GM19372 (cell line): ENCODE results near the gene EMC1.
"Not testable (repeated sequence)": the region's sequence is repeated elsewhere in the genome, so short reads cannot be mapped to it uniquely, and the experiment has no call there.

Source experiments
- ATAC-seq: cut with Tn5 transposase; IDR thresholded peaks from one replicate; pipeline ENCODE4 v1.9.1; 2021; ENCODE audit warnings: mild to moderate bottlenecking, low read depth, moderate library complexity; ENCODE audit not compliant: unreplicated experiment

Gene EMC1

DNA sequence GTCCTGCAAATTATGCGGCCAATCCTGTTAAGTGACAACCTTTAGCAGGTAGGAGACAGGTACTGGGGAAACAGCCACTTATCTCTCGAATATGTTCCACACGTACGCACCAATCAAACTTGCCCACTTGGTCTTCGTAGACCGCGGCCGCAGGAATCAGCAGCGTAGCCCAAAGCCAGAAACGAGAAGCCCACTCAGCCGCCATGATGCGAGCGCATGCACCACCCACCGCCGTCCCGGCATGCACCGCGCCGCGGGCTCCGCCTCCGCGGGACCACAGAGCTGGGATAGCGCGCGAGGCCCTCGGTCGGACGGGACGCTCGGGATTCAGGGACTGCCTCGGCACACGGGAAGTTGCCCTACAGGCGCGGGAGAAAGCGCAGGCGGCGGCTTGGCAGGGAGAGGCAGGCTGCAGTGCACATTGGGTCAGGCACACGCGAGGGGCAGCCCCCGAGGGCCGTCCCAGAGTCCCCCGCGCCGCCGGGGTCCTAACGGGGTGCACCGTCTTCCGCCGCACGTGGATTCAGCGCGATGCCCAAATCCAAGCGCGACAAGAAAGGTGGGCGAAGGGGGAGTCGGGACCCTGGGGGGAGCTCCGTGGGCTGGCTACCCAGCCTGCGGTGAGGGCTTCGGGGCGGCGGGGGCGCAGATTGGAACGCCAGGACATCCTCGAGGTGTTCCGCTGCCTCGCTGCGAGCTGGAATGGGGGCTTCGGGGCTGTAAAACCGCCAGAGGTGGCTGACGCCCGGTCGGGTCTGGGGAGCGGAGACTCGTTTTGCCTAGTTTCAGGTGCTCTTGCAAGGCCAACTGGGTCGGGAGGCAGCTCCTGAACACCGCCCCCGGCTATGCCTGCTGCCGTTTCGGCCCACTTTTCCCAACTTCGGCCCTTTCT lies at the start of gene EMC1, which contains the start of gene MRTO4:
Gene EMC1 (minus strand): TSS at position 220 of the 892 bp plus-strand sequence. CDS start 15 bp downstream, at position 205.
Gene MRTO4 (plus strand): TSS at position 501 of the 892 bp plus-strand sequence. CDS start 31 bp downstream, at position 532.
- peak; percentile 84 for ATAC-seq

DNA sequence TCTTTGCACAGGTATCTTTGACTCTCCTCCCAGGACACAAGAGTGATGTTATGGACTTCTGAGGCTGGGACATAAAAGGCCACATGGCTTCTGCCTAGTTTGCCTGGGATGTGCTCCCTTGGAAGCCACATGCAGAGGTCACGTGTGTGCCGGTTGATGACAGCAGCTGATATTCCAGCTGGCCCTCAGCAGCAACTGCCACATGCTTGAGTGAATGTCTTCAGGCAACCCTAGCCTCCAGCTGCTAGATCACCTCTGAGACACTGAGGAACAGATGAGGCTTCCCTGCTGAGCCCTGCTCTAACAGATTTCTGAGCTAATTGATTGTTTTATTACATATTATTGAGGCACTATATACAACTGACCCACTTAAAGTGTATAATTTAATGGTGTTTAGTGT lies 48.9 kb upstream of the EMC1 start:
- no peak for ATAC-seq

DNA sequence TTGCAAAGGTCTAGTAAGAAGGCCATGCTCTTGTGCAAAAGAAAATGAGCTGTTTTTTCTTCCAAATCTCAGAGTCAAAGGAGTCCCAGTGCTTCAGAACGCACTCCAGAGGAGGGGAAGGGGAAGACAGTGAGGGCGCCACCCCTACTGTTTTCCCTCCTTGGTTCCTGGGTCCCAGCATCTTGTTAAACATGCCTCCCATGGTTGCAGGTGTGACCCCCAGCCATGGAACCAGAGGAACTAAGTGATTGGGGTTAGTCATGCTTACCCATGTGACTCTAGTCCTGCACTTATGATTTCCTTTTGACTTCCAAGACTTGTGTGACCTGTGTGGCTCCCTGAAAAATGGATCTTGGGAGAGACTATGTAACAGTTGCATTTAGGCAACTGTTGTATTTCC lies 43.3 kb upstream of the EMC1 start:
- ATAC-seq = no peak

DNA sequence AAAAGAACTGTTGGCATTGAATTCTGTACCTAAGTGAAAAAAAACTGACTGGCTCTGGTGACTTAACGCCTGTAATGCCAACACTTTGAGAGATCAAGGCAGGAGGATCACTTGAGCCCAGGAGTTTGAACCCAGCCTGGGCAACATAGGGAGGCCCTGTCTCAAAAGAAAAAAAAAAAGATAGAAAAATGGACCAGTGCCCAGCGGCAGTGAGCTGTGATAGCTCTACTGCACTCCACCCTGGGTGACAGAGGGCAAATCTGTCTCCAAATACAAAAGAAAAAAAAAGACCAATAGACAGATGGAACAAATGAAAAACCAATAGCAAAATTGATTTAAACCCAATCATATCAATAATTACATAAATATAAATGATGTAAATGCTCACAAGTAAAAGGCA lies 37.9 kb upstream of the EMC1 start:
- no peak for ATAC-seq

DNA sequence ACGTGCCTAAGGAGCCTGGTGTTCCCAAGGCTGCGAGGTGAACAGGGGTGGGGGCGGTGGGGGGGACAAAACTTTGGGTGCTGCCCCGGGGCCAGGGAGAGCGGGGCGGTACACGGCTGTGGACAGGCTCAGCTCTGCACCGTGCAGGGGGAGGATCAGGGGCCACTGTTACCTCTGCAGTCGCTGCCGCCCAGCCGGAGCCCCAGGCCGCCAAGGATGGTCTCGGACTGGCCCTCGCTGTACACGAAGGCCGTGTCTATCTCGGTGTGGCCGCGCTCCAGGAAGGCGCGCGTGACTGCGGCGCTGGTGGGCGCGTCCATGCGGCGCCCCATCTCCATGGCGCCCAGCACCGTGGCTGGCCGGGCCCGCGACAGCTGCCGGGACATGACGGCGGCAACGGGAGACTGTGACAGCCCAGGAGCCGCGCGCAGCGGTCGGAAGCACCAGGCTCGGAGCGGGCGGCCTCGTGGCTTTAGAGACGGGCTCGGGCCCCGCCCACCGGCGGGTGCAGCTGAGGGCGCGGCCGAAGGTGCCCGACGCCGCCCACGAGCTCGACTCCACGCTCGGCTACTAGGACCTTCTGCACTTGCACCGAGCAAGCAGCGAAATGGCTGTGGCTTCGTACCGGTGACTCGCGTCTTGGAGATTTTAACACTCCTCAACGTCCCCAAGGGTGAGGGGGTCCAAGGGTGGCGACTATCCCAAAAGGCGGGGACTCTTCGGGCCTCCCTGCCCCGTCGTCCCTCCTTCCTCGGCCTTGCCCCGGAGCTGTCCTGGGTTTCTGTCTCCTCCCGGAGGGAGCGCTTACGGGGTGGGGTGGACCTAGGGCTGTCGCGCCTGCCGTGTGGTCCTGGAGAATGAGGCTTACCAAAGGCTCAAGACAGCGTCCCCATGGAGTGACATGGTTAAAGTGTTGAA lies 37.3 kb upstream of the EMC1 start, which contains the start of gene AKR7A3:
Gene AKR7A3 (minus strand): TSS at position 447 of the 918 bp plus-strand sequence. CDS start 61 bp downstream, at position 386.
- not testable (repeated sequence) for ATAC-seq

DNA sequence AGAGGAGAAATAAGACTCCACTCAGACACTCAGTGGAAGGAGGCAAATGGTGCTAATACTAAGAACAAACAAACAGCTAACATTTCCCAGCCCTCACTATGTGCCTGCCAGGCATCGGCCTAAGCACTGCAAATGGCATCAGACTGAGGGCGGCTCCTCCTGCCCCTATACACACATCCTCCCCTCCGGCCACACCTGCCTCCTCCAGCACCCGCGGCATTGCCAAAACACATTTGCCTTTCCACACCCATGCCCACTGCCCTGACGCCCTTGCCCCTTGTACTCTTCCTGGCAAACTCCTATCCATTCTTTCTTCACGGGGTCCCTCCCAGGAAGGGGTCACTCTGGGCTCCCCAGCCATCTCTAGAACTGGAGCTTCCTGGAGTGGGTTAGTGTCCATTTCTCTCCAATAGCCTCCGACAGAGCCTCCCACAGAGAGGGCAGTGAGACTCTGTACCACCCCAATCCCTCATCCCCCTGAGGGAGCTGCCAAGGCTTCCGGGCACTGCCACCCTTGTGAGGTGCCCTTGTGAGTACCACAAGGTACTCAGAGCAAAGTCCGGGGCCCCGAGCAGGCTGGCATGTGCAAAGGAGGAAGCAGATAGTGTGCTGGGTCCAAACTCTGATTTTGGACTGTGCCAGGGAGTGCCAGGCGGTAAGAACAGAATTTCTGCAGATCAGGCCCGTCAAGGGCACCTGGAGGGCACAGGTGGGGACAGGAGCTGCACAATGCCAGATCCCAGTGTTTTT lies 36.3 kb upstream of the EMC1 start:
- no peak for ATAC-seq

DNA sequence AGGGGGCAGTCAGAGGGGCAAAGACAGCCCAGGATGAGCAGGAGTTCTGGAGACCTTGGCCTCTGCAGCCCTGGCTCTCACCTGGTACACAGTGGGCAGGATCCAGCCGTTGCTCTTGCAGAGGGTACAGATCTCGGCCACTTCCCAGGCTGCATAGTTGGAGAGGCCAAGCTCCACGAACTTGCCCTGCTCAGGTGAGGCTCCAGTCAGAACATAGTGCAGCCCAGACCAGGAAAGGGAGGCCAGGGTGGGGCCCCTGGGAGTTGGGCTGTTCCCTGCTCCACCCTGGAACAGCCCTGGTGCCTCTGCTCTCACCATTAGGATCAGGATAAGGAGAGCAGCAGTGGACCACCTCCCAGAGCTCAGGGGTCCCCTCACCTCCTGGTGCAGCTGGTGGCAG lies 34.5 kb upstream of the EMC1 start:
- ATAC-seq = not testable (repeated sequence)

DNA sequence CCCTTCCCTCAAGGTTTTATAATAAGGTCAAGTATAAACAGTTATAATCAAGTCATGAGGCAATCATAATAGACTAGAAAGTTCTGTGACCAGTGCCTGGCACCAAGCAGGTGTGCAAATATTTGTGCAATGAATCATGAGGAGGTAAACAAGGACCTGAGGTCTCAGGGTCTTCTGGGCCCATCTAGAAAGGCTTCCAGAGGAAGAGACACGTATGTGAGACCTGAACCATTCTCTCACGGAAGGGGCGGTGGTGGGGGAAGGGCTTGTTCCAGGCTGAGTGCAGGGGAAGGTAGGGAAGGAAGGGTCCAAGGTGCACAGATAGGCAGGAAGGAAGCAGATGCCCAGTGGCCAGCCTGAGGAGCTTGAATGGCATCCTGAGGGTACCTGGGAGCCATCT lies 34.0 kb upstream of the EMC1 start:
- not testable (repeated sequence) for ATAC-seq

DNA sequence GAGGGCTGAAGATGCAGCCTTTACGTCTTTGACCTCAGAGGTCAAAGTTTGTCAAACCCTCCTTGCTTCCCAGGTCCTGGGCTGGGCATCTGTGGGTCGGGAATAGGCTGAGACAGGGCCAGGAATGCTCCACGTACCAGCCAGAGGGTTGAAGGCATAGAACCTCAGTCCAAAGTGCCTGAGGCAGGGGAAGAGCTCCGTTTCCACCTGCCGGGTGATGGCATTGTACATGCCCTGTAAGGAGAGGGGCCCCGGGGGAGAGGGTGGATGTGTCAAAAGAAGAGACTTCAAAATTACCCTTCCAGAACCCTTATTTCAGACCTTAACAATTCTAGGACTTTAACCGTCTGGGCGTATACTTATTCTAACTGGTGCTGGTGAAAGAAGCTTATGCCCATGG lies 33.6 kb upstream of the EMC1 start:
- no peak for ATAC-seq

DNA sequence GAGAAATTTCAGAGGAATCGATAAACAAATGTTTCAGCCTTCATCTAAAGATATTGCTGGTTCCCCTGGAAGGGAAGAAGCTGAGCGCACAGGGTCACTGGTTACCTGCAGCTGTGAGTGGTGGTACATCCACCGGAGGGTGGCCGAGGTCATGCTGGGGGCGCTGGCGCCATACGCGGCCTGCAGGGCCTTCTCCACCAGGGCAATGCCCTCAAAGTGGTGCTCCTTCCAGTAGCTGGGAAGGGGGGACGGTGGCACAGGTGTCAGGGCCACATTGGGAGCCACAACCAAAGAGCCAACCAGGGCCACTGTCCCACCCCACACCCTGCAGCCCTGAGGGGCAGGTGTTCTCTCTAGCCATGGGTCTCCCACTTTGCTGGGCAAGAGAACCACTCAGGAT lies 32.6 kb upstream of the EMC1 start:
- no peak for ATAC-seq

DNA sequence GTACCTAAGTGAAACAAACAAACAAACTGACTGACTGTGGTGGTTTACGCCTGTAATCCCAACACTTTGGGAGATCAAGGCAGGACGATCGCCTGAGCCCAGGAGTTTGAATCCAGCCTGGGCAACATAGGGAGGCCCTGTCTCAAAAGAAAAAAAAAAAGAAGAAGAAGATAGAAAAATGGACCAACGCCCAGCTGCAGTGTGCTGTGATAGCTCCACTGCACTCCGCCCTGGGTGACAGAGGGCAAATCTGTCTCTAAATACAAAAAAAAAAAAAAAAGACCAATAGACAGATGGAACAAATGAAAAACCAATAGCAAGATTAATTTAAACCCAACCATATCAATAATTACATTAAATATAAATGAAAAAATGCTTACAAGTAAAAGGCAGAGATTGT lies 23.3 kb upstream of the EMC1 start:
- ATAC-seq = no peak

DNA sequence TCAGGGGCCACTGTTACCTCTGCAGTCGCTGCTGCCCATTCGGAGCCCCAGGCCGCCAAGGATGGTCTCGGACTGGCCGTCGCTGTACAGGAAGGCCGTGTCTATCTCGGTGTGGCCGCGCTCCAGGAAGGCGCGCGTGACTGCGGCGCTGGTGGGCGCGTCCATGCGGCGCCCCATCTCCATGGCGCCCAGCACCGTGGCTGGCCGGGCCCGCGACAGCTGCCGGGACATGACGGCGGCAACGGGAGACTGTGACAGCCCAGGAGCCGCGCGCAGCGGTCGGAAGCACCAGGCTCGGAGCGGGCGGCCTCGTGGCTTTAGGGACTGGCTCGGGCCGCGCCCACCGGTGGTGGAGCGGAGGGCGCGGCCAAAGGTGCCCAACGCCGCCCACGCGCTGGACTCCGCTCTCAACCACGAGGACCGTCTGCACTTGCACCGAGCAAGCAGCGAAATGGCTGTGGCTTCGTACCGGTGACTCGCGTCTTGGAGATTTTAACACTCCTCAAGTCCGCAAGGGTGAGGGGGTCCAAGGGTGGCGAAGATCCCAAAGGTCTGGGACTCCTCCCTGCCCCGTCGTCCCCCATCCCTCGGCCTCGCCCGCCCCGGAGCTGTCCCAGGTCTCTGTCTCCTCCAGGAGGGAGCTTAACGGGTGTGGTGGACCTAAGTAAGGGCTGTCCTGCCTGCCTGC lies 22.7 kb upstream of the EMC1 start:
- ATAC-seq = not testable (repeated sequence)

DNA sequence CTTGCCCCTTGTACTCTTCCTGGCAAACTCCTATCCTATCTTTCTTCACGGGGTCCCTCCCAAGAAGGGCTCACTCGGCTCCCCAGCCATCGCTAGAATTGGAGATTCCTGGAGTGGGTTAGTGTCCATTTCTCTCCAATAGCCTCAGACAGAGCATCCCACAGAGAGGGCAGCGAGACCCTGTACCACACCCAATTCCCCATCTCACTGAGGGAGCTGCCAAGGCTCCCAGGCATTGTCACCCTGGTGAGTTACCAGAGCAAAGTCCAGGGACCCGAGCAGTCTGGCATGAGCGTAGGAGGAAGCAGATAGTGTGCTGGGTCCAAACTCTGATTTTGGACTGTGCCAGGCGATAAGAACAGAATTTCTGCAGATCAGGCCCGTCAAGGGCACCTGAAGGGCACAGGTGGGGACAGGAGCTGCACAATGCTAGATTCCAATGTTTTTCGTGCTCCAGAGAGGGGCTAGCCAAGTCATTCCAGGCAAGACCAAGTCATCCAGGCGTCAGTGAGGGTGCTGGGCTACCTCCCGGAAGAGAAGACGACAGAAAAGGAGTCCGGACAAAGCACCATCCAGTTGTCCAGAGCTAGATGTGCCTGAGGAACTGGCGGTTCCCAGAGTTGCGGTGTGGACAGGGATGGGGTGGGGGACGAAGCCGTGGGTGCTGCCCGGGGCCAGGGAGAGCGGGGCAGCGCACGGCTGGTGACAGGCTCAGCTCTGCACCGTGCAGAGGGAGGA lies 22.0 kb upstream of the EMC1 start:
- no peak for ATAC-seq

DNA sequence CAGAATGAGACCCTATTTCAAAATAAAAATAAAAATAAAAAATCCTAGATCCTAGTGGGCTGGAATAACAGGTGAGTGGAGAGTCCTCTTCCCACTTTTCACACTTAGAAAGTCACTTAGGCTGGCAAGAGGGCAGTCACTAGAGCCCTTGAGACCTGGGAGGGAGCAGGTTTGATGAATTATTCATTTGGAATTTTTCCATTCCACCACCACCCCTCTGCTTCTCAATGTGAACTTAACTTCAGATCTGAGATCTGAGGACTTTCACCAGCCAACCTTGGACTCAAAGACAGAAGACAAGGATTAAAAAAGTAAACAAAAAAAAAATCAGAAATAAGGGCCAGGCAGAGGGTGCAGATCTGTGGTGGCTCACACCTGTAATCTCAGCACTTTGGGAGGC lies 20.7 kb upstream of the EMC1 start:
- ATAC-seq = no peak

DNA sequence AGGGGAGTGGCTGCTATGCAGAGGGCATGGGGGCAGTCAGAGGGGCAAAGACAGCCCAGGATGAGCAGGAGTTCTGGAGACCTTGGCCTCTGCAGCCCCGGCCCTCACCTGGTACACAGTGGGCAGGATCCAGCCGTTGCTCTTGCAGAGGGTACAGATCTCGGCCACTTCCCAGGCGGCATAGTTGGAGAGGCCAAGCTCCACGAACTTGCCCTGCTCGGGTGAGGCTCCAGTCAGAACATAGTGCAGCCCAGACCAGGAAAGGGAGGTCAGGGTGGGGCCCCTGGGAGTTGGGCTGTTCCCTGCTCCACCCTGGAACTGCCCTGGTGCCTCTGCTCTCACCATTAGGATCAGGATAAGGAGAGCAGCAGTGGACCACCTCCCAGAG lies 19.0 kb upstream of the EMC1 start:
- not testable (repeated sequence) for ATAC-seq

DNA sequence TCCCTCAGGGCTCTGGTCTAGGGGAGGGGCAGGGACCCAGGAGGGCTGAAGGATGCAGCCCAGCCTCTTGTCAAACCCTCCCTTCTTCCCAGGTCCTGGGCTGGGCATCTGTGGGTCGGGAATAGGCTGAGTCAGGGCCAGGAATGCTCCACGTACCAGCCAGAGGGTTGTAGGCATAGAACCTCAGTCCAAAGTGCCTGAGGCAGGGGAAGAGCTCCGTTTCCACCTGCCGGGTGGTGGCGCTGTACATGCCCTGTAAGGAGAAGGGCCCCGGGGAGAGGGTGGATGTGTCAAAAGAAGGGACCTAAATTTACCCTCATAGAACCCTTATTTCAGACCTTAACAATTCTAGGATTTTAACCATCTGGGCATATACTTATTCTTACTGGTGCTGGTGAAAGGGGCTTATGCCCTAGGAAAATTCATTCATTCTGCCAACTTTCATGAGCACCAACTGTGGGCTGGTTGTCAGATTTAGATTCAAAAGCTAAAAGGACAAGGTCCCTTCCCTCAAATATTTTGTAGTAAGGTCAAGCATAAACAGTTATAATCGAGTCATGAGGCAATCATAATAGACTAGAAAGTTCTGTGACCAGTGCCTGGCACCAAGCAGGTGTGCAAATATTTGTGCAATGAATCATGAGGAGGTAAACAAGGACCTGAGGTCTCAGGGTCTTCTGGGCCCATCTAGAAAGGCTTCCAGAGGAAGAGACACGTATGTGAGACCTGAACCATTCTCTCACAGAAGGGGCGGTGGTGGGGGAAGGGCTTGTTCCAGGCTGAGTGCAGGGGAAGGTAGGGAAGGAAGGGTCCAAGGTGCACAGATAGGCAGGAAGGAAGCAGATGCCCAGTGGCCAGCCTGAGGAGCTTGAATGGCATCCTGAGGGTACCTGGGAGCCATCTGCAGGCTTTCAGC lies 18.4 kb upstream of the EMC1 start:
- ATAC-seq = not testable (repeated sequence)

DNA sequence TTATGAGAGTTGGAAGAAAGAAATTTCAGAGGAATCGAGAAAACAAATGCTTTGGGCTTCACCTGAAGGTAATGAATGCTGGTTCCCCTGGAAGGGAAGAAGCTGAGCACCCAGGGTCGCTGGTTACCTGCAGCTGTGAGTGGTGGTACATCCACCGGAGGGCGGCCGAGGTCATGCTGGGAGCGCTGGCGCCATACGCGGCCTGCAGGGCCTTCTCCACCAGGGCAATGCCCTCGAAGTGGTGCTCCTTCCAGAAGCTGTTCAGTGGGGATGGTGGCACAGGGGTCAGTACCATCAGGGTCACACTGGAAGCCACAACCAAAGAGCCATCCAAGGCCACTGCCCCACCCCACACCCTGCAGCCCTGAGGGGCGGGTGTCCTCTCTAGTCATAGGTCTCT lies 17.1 kb upstream of the EMC1 start:
- ATAC-seq = no peak

DNA sequence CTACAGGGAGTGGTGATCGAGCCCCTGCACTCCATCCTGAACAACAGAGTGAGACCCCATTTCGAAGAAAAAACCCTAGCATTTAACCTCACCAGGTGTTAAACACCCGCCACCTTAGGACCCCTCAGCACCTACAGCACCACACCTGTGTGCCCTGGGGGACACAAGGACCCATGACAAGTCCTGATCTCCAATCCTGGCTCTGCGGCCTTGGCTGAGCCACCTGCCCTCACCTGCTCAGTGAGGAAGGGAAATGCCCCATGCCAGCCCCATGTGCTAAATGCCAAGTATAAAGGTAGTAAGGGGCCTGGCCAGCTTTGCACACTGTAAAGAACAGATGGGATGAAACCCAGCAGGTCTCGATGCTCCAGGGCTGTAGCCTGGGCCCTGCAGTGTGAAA lies 11.4 kb upstream of the EMC1 start:
- ATAC-seq = no peak
